Neural progenitor cell (in vitro differentiated cells): ENCODE data around the gene TP53BP1.

Experiments
- CTCF ChIP-seq: fragments of 200-600 bp; sonication (generic); IDR thresholded peaks from 2 replicates; pipeline ENCODE4 v1.5.1; 2017; ENCODE audit warnings: antibody characterized with exemption, mild to moderate bottlenecking
- EZH2 ChIP-seq: fragments of 200-600 bp; sonication (generic); IDR thresholded peaks from 2 replicates; pipeline ENCODE4 v1.6.1; 2017; ENCODE audit warnings: antibody characterized with exemption, mild to moderate bottlenecking, moderate library complexity
- EZH2phosphoT487 ChIP-seq: fragments of 200-600 bp; sonication (generic); IDR thresholded peaks from 2 replicates; pipeline ENCODE4 v1.6.1; 2017; ENCODE audit warnings: antibody characterized with exemption

GRCh38 chr15:43534897-43535296 is 41.9 kb upstream of the TP53BP1 start:
- TF ChIP-seq CTCF (no peak), EZH2 (no peak), EZH2phosphoT487 (no peak)
